MM.1S (cell line): ENCODE measurements around the gene TNRC6C.

Source experiments
- CTCF ChIP-seq: fragments of 300-600 bp; sonication (generic); IDR thresholded peaks from 2 replicates; pipeline ENCODE4 v1.5.1; 2016; ENCODE audit warnings: antibody characterized with exemption, low read length, mixed read lengths
- EZH2 ChIP-seq: fragments of 300-600 bp; sonication (generic); optimal IDR thresholded peaks from 2 replicates; pipeline ENCODE3; 2017; ENCODE audit warnings: low read depth, mild to moderate bottlenecking, antibody characterized with exemption, low read length, mixed read lengths
- EZH2phosphoT487 ChIP-seq: fragments of 300-600 bp; sonication (generic); IDR thresholded peaks from 2 replicates; pipeline ENCODE4 v1.6.1; 2018; ENCODE audit warnings: antibody characterized with exemption, low read length

DNA sequence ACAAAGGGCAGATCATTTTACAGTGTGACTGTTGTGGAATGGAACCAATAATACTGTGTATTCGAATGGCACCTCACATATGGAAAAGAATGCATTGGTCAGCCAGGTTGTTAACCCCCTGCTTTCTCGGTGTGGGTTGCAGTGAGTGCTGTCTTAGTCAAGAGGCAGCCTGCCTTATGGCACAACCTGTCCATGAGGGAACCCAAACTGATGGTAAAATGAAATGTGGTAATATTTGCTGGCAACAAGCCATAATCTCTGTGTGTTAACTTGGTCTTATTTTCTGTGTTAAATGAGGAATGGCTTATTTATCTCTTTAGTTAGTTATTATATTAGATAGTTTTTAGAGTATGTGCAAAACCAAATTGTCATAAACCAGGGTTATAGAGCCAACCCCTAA is 88.4 kb downstream of the TNRC6C start:
- TF ChIP-seq CTCF = no peak
- TF ChIP-seq EZH2 = no peak
- no peak for TF ChIP-seq EZH2phosphoT487
